Fibroblast of mammary gland (primary cell): ENCODE results near the gene ARHGAP4.
A peak's percentile ranks its signal among the peaks of the same experiment; 100 is the strongest.

Experiments
- DNase-seq: peaks from one replicate; pipeline ENCODE4 v3.0.0-alpha.2; 2010; ENCODE audit warnings: low read depth
- H3K4me3 ChIP-seq: 2 replicates; pipeline ENCODE4 v1.5.1; 2011; ENCODE audit warnings: low read depth, mild to moderate bottlenecking, low read length, moderate library complexity; ENCODE audit not compliant: control insufficient read depth
- CTCF ChIP-seq: conservative IDR thresholded peaks from 2 replicates; pipeline ENCODE4 v1.5.1; 2011; ENCODE audit warnings: low read depth, low read length, inconsistent platforms; ENCODE audit not compliant: control insufficient read depth, insufficient read depth

ARHGAP4 gene

GRCh38 chrX:153951683-153952372 lies 25.8 kb upstream of the ARHGAP4 start:
- DNase-seq: no peak
- no peak overlapping the region for H3K4me3 ChIP-seq
- no peak for TF ChIP-seq CTCF

GRCh38 chrX:153950127-153950526 lies 24.1 kb upstream of the ARHGAP4 start:
- no peak for TF ChIP-seq CTCF
- no peak for DNase-seq
- no peak overlapping the region for H3K4me3 ChIP-seq

- TF ChIP-seq CTCF: no peak
- no peak for DNase-seq
Measured at GRCh38 chrX:153948847-153949805, 23.1 kb upstream of the ARHGAP4 start.

GRCh38 chrX:153948002-153948466 lies 22.0 kb upstream of the ARHGAP4 start:
- DNase-seq: no peak
- no peak for TF ChIP-seq CTCF
- H3K4me3 ChIP-seq: no peak overlapping the region

More at GRCh38 chrX:153948847-153949805, 23.1 kb upstream of the ARHGAP4 start:
- H3K4me3 ChIP-seq: no peak overlapping the region

GRCh38 chrX:153947009-153947769 lies 21.1 kb upstream of the ARHGAP4 start:
- peak; percentile 88 for TF ChIP-seq CTCF
- DNase-seq: peak; percentile 85
- no peak overlapping the region for H3K4me3 ChIP-seq
